Ascending aorta (tissue), 2 donors: Measurements from ENCODE around the gene LRRC34. TPM values are rescaled to one million over a fixed set of nuclear protein-coding genes. Genes with fewer than 3 reads are reported as not detected.

Experiments
- DNase-seq, 2 donors: peaks; one replicate each; pipeline ENCODE4 v3.0.0-alpha.2; 2019; ENCODE audit warnings: low spot score in 2 of 2
- H3K27ac ChIP-seq, 2 donors: fragments of 200-600 bp; sonication (generic); one replicate each; pipeline ENCODE4 v1.5.1; 2016 to 2017; ENCODE audit warnings: mild to moderate bottlenecking in 1 of 2
- H3K27me3 ChIP-seq: fragments of 200-600 bp; sonication (generic); one replicate; pipeline ENCODE4 v1.5.1; 2017
- H3K36me3 ChIP-seq, 2 donors: fragments of 200-600 bp; sonication (generic); one replicate each; pipeline ENCODE4 v1.5.1; 2016
- H3K4me1 ChIP-seq, 2 donors: fragments of 200-600 bp; sonication (generic); one replicate each; pipeline ENCODE4 v1.5.1; 2016 to 2017; ENCODE audit warnings: mild to moderate bottlenecking in 1 of 2
- H3K4me3 ChIP-seq, 2 donors: fragments of 200-600 bp; sonication (generic); one replicate each; pipeline ENCODE4 v1.5.1; 2016 to 2017; ENCODE audit warnings: mild to moderate bottlenecking in 1 of 2
- H3K9me3 ChIP-seq, 2 donors: fragments of 200-600 bp; sonication (generic); one replicate each; pipeline ENCODE4 v1.5.1; 2016
- intact Hi-C: fragments of 100-400 bp; cut with DNase I; formaldehyde crosslinking; loops from one replicate; pipeline ENCODE4 v1.15.1; 2023
- total RNA-seq: library from RNA; depleted of rRNA; stranded (reverse); fragments of >200 nt; gene quantifications from one replicate; pipeline ENCODE4 v1.1.0, GENCODE V29; 2016
- TF ChIP-seq, protein P1 (sequence below), 3 experiments: fragments of 200-600 bp in 2 of 3; fragments of 450-650 bp in 1 of 3; sonication (generic) in 2 of 3; IDR thresholded peaks; one replicate each; pipeline ENCODE4 v1.5.1; 2016 to 2019; ENCODE audit warnings: antibody characterized with exemption in 3 of 3, mild to moderate bottlenecking in 1 of 3, moderate library complexity in 1 of 3

LRRC34 gene
- total RNA-seq, 1 donor from 2014 or later = 3.5 TPM

- peak overlapping the region; percentile 3 to 73 for H3K4me3 ChIP-seq
- H3K36me3 ChIP-seq = no peaks in the 10 kb centered on the region
- peak in 1 of 2 donors; percentile 65 for DNase-seq
- no peak overlapping the region for H3K27ac ChIP-seq
- H3K27me3 ChIP-seq = no peaks in the 10 kb centered on the region
- no peaks in the 10 kb centered on the region for H3K9me3 ChIP-seq
- intact Hi-C loops = no loop called here
- TF ChIP-seq, protein P1, sequence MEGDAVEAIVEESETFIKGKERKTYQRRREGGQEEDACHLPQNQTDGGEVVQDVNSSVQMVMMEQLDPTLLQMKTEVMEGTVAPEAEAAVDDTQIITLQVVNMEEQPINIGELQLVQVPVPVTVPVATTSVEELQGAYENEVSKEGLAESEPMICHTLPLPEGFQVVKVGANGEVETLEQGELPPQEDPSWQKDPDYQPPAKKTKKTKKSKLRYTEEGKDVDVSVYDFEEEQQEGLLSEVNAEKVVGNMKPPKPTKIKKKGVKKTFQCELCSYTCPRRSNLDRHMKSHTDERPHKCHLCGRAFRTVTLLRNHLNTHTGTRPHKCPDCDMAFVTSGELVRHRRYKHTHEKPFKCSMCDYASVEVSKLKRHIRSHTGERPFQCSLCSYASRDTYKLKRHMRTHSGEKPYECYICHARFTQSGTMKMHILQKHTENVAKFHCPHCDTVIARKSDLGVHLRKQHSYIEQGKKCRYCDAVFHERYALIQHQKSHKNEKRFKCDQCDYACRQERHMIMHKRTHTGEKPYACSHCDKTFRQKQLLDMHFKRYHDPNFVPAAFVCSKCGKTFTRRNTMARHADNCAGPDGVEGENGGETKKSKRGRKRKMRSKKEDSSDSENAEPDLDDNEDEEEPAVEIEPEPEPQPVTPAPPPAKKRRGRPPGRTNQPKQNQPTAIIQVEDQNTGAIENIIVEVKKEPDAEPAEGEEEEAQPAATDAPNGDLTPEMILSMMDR (IDR thresholded peaks at IDR 0.05) = peak in 2 of 3 experiments; percentile 8 to 18
- peaks cover 0 to 6% of the 10 kb centered on the region in 2 donors for H3K4me1 ChIP-seq
Measured at GRCh38 chr3:169813757-169814517, 1.2 kb upstream of the LRRC34 start.

- no peak for DNase-seq
- Histone ChIP-seq H3K9me3 (no peaks in the 10 kb centered on the region), H3K27me3 (no peaks in the 10 kb centered on the region), H3K4me1 (peaks cover 0 to 6% of the 10 kb centered on the region in 2 donors), H3K27ac (no peak overlapping the region), H3K36me3 (no peaks in the 10 kb centered on the region), H3K4me3 (peak overlapping the region; percentile 58 to 73)
- intact Hi-C loops = no loop called here
- TF ChIP-seq, protein P1 (IDR thresholded peaks at IDR 0.05) = no peak
Measured at GRCh38 chr3:169813278-169813677, 574 bp upstream of the LRRC34 start.

GRCh38 chr3:169811631-169812331, 923 bp downstream of the LRRC34 start:
- intact Hi-C loops = no loop called here
- H3K27ac ChIP-seq = peak overlapping the region; percentile 47 to 81

GRCh38 chr3:169809230-169809795, 3.4 kb downstream of the LRRC34 start:
- no peak for DNase-seq
- no peaks in the 10 kb centered on the region for H3K27me3 ChIP-seq
- no peak overlapping the region for H3K4me3 ChIP-seq
- H3K36me3 ChIP-seq = no peaks in the 10 kb centered on the region
- TF ChIP-seq, protein P1 (IDR thresholded peaks at IDR 0.05) = no peak
- intact Hi-C loops = no loop called here
- H3K9me3 ChIP-seq = no peaks in the 10 kb centered on the region
- peaks cover 0 to 6% of the 10 kb centered on the region in 2 donors for H3K4me1 ChIP-seq
- H3K27ac ChIP-seq = peak overlapping the region in 1 of 2 donors; percentile 6

More at GRCh38 chr3:169811631-169812331, 923 bp downstream of the LRRC34 start:
- TF ChIP-seq, protein P1 (IDR thresholded peaks at IDR 0.05) = no peak
- H3K27me3 ChIP-seq = no peaks in the 10 kb centered on the region
- H3K36me3 ChIP-seq = no peaks in the 10 kb centered on the region
- H3K9me3 ChIP-seq = no peaks in the 10 kb centered on the region
- peak overlapping the region; percentile 58 to 73 for H3K4me3 ChIP-seq
- H3K4me1 ChIP-seq = peaks cover 0 to 6% of the 10 kb centered on the region in 2 donors
- DNase-seq = no peak

GRCh38 chr3:169804681-169805080, 8.0 kb downstream of the LRRC34 start:
- H3K27me3 ChIP-seq = no peaks in the 10 kb centered on the region
- H3K9me3 ChIP-seq = no peaks in the 10 kb centered on the region
- no peak overlapping the region for H3K4me3 ChIP-seq
- H3K36me3 ChIP-seq = peaks cover 0 to 6% of the 10 kb centered on the region in 2 donors
- intact Hi-C loops = no loop called here
- no peak overlapping the region for H3K27ac ChIP-seq
- DNase-seq = no peak
- no peaks in the 10 kb centered on the region for H3K4me1 ChIP-seq
- TF ChIP-seq, protein P1 (IDR thresholded peaks at IDR 0.05) = no peak
